HG03196 (cell line): ENCODE measurements around the gene GABRB3.
"Not testable (repeated sequence)": the region's sequence is repeated elsewhere in the genome, so short reads cannot be mapped to it uniquely, and the experiment has no call there.

ENCODE experiments used
- ATAC-seq: cut with Tn5 transposase; IDR thresholded peaks from one replicate; pipeline ENCODE4 v1.9.1; 2021; ENCODE audit not compliant: unreplicated experiment

The GABRB3 gene

DNA sequence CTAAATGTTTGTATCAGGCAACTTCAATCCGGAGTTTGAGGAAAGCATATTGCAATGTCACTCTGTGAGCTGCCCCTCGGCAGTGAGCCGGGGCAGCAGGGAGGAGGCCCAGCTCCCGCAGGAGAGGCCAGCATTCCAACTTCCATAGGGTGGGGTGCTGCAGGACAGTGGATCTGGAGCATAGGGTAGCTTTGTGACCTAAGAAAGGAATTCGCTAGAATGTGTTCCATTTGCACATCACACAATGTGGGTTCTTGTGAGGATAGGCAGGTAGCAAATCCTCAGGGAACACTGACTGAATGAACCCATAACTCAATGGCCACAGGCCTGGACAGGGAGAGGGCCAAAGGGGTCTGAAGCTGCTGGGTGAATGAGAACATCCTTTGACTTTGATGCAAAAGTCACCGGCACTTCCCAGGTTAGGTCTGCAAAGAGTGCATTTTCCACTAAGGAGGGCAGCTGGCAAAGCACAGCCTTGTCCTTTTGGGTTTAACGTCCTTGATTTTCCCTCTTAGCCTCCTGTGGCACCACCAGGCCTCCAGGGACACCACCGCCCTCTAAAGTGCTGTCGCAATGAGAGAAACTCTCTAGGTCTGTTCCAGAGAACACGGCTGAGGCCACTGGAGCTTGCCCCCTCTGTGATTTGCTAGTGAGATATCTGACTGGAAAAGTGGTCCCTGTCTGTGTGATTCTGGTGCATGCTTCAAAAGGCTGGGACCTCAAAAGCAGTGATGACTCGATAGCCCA lies 36.2 kb downstream of the GABRB3 start:
- ATAC-seq: no peak

- ATAC-seq: no peak
Measured at GRCh38 chr15:26731965-26732364, 40.9 kb downstream of the GABRB3 start.

- ATAC-seq: no peak
Measured at GRCh38 chr15:26729581-26729980, 43.3 kb downstream of the GABRB3 start.

DNA sequence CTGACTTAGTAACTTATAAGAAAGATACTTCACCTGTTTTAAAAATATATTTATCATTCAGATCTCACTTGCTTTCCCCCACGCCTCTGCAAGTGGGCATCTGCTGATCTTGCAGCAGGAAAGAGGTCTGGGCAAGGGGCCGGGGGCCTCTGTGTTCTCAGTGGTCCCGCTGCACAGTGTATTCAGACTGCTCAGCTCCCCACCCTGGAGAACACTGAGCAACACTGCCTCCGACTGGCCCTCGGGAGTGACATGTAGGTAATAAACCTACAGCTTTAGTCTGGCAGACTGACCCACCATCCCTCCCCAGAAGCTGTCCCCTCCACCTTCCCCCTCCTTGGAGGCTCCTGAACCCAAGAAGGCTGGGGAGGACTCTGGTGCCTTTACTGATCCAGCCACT lies 43.8 kb downstream of the GABRB3 start:
- no peak for ATAC-seq

GRCh38 chr15:26724381-26725150 lies 48.3 kb downstream of the GABRB3 start:
- ATAC-seq: no peak

DNA sequence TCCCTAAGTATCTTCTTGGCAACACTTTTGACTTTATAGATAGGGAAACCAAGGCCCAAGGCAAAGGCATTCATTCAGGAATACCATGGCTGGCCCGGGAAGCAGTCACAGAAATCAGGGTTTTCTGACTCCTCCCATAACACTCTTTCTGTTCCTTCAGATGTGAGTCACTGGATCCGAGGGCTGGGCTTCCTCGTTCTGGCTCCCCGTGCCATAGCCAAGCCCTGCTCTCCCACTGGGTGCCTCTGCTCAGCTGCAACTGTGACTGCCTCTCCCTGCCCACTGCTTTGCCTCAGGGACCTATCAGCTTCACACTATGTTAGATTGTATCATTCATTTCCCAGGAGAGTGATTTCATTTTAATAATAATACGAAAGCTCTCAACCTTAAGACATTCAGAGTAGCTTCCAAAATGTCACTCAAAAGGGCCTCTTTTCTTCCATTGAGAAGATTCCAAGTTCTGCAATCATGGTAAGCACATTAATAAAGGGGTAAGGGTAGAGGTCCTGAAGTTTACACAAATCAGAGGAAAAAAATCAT lies 50.2 kb downstream of the GABRB3 start:
- ATAC-seq: no peak

GRCh38 chr15:26721232-26721967 lies 51.5 kb downstream of the GABRB3 start:
- ATAC-seq: no peak

GRCh38 chr15:26720546-26720945 lies 52.3 kb downstream of the GABRB3 start:
- no peak for ATAC-seq

GRCh38 chr15:26719866-26720265 lies 53.0 kb downstream of the GABRB3 start:
- not testable (repeated sequence) for ATAC-seq

GRCh38 chr15:26716069-26716468 lies 56.8 kb downstream of the GABRB3 start:
- ATAC-seq: no peak

DNA sequence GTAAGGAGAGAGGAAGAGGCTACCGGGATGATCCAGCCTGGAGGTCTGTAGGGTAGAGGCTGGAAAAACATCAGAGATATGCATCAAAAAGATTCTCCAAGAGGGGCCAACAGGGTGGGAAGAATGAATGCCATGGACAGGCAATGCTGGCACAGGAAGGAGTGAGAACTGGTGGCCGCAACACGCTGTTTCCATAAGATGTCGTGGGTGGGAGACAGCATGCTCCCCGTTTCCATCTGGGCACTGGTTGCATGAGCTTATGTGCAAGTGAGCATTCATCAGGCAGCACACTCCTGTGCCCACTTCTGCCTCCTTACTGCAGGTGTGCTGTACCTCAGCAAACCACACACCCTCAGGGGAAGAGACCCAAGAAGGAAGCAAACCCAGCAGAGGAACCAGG lies 59.4 kb downstream of the GABRB3 start:
- no peak for ATAC-seq

DNA sequence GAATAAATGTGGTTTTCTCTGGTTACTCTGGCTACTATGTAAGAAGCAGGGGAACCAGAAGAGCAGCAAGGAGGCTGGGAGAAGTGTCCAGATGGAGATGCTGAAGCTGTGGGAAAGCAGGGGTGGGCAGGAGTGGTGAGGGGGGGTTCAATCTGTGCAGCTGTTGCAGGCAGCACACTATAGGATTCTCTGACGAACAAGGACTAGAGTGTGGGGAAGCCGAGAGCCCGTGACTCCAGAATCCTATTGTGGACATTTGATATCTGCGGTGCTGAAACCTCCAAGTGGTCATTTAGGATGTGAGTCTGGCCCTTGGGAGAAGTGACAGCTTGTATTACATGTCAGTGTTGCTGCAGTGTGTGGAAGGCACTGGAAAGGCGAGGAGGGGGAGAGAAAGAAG lies 60.5 kb downstream of the GABRB3 start:
- ATAC-seq: no peak

- ATAC-seq: no peak
Measured at GRCh38 chr15:26711445-26711844, 61.4 kb downstream of the GABRB3 start.

DNA sequence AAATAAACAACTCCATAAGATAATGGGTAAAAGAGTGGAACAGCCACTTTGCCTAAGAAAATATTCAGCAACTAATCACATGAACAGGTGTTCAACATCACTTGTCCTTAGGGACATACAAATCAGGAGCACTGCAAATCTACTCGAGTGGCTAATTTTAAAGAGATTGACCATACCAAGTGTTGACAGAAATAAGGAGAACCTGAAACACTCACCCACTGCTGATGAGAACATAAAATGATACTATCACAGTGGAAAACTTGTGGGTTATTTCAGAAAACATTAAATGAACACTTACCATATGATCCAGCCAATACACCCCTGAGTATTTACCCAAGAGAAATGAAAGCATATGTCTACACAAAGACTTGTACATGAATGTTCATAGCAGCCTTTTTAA lies 70.5 kb downstream of the GABRB3 start:
- no peak for ATAC-seq

GRCh38 chr15:26698555-26698954 lies 74.3 kb downstream of the GABRB3 start:
- no peak for ATAC-seq

GRCh38 chr15:26697913-26698312 lies 75.0 kb downstream of the GABRB3 start:
- no peak for ATAC-seq

DNA sequence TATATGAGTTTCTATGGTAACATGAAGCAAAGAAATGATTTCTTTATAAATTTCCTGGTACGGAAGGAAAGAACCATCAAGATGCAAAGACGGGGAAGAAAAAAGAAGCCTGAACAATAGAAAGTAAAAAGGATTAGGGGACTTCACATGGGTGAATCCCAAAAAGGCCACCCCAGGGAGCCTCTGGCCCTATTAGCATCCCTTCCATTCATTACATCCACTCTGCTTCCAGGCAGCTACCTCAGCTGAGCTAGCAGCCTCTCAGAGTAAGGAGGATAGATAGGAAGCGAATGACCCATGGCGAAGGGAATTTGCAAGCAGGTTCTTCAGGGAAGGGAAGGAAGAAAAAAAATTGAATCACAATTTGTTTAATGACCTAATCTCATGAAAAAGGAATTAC lies 81.6 kb downstream of the GABRB3 start:
- ATAC-seq: no peak

DNA sequence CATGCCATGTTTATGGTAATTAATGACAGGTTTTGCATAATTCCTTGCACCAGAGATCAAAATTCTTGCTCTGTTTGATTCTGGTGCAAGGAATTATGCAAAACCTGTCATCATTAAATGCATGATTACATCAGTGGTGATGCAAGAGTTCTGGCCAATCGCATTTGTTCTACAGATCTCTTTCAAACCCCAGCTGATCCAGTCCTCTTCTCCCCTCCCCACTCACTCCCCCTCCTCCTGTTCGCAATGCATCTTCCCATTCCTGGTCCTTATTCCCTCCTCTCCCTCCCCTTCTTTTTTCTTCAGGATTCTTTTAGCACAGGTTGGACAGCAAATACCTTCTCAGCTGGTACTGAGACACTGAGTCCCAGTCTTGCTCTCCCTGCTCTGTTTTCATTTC lies 82.1 kb downstream of the GABRB3 start:
- no peak for ATAC-seq

- no peak for ATAC-seq
Measured at GRCh38 chr15:26689462-26689861, 83.4 kb downstream of the GABRB3 start.

DNA sequence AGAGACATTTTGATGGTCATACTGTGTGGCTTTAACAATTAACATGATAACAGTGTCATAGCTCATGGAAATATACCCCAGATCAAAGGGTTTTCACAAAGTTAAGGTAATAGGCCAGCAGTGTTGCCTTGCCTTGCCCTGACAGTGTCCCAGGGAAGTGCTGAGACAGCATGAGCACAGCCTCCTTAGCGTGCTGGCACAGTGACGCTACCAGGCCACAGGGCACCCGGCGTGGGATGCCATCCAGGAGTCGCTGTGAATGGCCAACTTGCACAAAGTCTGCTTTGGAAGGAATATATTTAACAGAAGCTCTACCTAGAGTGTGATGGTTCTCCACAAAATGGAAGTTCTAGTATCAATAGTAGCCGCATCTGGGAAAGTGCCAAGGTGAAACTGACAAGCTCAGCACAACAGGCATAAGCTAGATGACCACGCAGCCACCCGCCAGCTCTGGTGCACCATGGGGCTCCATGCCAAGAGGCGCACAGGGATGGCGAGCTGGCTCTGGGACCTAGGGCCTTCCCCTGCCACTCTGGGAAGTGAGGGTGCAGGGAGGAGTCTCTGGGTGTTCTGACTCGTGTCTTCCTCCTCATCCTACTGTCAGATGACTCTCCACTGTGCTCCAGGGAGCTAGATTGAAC lies 86.2 kb downstream of the GABRB3 start:
- ATAC-seq: no peak

GRCh38 chr15:26682598-26683164 lies 90.2 kb downstream of the GABRB3 start:
- ATAC-seq: no peak
